ENCODE measurements around the gene TBC1D20. TPM values are rescaled to one million over a fixed set of nuclear protein-coding genes. Genes with fewer than 3 reads are reported as not detected.

The TBC1D20 gene
- total RNA-seq, 1 experiment from 2014 or later = 42.1 TPM

GRCh38 chr20:497979-498378, 35.6 kb upstream of the TBC1D20 start:
- ChIA-PET CTCF (no interaction called here), POLR2A (no interaction called here)
- ATAC-seq (no peak), DNase-seq (ENCODE audit: low read depth, low spot score) (no peak)
- in situ Hi-C loops (cut with HindIII; ENCODE audit: low pct_unique_long_range_greater_than_20kb, low sequenced_read_pairs) (no loop called here), intact Hi-C loops (cut with micrococcal nuclease; ENCODE audit: unreplicated experiment) (no loop called here)
- TF ChIP-seq TCF7L2 (IDR thresholded peaks at IDR 0.05; ENCODE audit: low read depth, low read length) (no peak), SIN3A (IDR thresholded peaks at IDR 0.05; ENCODE audit: borderline replicate concordance, insufficient read depth, low read depth, low read length) (no peak), POLR2AphosphoS5 (IDR thresholded peaks at IDR 0.05; ENCODE audit: low read depth, low read length) (no peak)
- no peaks in the 10 kb centered on the region for H3K4me1 ChIP-seq (ENCODE audit: control insufficient read depth, insufficient read depth, low read length)
- no peaks in the 10 kb centered on the region for H3K27me3 ChIP-seq (ENCODE audit: control insufficient read depth, insufficient read depth, low read length)
- no peak overlapping the region for H3K4me3 ChIP-seq (ENCODE audit: low read depth in 2 of 2, low read length in 2 of 2)
- BruUV-seq (replicated peaks) = no TSS peak
- H3K36me3 ChIP-seq (ENCODE audit: control insufficient read depth, insufficient read depth, low read length) = peaks cover 59% of the 10 kb centered on the region
- H3K9me3 ChIP-seq (ENCODE audit: control insufficient read depth, insufficient read depth, low read depth, low read length) = no peaks in the 10 kb centered on the region
- H3K27ac ChIP-seq (ENCODE audit: low read length) = no peak overlapping the region

GRCh38 chr20:496126-496696, 33.9 kb upstream of the TBC1D20 start:
- BruUV-seq (replicated peaks) = no TSS peak

More at GRCh38 chr20:496126-496696, 33.9 kb upstream of the TBC1D20 start:
- ChIA-PET POLR2A (no interaction called here), CTCF (no interaction called here)
- Histone ChIP-seq H3K27me3 (ENCODE audit: control insufficient read depth, insufficient read depth, low read length) (no peaks in the 10 kb centered on the region), H3K36me3 (ENCODE audit: control insufficient read depth, insufficient read depth, low read length) (peaks cover 60% of the 10 kb centered on the region), H3K9me3 (ENCODE audit: control insufficient read depth, insufficient read depth, low read depth, low read length) (no peaks in the 10 kb centered on the region), H3K4me3 (ENCODE audit: low read depth in 2 of 2, low read length in 2 of 2) (no peak overlapping the region), H3K27ac (ENCODE audit: low read length) (no peak overlapping the region), H3K4me1 (ENCODE audit: control insufficient read depth, insufficient read depth, low read length) (no peaks in the 10 kb centered on the region)
- in situ Hi-C loops (cut with HindIII; ENCODE audit: low pct_unique_long_range_greater_than_20kb, low sequenced_read_pairs) = no loop called here
- TF ChIP-seq SIN3A (IDR thresholded peaks at IDR 0.05; ENCODE audit: borderline replicate concordance, insufficient read depth, low read depth, low read length) (no peak), POLR2AphosphoS5 (IDR thresholded peaks at IDR 0.05; ENCODE audit: low read depth, low read length) (no peak), TCF7L2 (IDR thresholded peaks at IDR 0.05; ENCODE audit: low read depth, low read length) (no peak), CTCF (IDR thresholded peaks at IDR 0.05) (no peak)
- TF ChIP-seq, protein P1, sequence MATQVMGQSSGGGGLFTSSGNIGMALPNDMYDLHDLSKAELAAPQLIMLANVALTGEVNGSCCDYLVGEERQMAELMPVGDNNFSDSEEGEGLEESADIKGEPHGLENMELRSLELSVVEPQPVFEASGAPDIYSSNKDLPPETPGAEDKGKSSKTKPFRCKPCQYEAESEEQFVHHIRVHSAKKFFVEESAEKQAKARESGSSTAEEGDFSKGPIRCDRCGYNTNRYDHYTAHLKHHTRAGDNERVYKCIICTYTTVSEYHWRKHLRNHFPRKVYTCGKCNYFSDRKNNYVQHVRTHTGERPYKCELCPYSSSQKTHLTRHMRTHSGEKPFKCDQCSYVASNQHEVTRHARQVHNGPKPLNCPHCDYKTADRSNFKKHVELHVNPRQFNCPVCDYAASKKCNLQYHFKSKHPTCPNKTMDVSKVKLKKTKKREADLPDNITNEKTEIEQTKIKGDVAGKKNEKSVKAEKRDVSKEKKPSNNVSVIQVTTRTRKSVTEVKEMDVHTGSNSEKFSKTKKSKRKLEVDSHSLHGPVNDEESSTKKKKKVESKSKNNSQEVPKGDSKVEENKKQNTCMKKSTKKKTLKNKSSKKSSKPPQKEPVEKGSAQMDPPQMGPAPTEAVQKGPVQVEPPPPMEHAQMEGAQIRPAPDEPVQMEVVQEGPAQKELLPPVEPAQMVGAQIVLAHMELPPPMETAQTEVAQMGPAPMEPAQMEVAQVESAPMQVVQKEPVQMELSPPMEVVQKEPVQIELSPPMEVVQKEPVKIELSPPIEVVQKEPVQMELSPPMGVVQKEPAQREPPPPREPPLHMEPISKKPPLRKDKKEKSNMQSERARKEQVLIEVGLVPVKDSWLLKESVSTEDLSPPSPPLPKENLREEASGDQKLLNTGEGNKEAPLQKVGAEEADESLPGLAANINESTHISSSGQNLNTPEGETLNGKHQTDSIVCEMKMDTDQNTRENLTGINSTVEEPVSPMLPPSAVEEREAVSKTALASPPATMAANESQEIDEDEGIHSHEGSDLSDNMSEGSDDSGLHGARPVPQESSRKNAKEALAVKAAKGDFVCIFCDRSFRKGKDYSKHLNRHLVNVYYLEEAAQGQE (IDR thresholded peaks at IDR 0.05; ENCODE audit: insufficient read depth in 1 of 2, low read depth in 2 of 2, low read length in 1 of 2) = no peak
- no peak for DNase-seq (ENCODE audit: low read depth, low spot score)
- ATAC-seq = no peak
- intact Hi-C loops (cut with micrococcal nuclease; ENCODE audit: unreplicated experiment) = no loop called here
